Calu3 (cell line): ENCODE data around the gene ROBO2. TPM values are rescaled to one million over a fixed set of nuclear protein-coding genes. Genes with fewer than 3 reads are reported as not detected.

ENCODE experiments used
- BruUV-seq: library from RNA; stranded (reverse); fragments of 400-500 nt; replicated peaks from 2 replicates; lab custom pipeline; 2021; lab: Mats Ljungman, UMichigan
- CTCF ChIA-PET: fragments of 300-600 bp; sonication (Branson Sonifier 250); formaldehyde crosslinking; loops from one replicate; lab custom pipeline; 2022; ENCODE audit warnings: antibody characterized with exemption; lab: Charles Lee
- DNase-seq: peaks from one replicate; pipeline ENCODE4 v3.0.0; 2022
- H3K27ac Mint-ChIP-seq: one replicate; pipeline ENCODE4 v1.8.0; 2022; ENCODE audit warnings: mixed read lengths; ENCODE audit not compliant: unreplicated experiment
- H3K27me3 Mint-ChIP-seq: one replicate; pipeline ENCODE4 v1.8.0; 2022; ENCODE audit warnings: mixed read lengths; ENCODE audit not compliant: unreplicated experiment
- H3K36me3 Mint-ChIP-seq: one replicate; pipeline ENCODE4 v1.8.0; 2022; ENCODE audit warnings: mild to moderate bottlenecking, moderate library complexity, mixed read lengths; ENCODE audit not compliant: insufficient read depth, unreplicated experiment
- H3K4me1 Mint-ChIP-seq: one replicate; pipeline ENCODE4 v1.8.0; 2022; ENCODE audit warnings: mild to moderate bottlenecking, low read depth, mixed read lengths; ENCODE audit not compliant: unreplicated experiment
- H3K4me3 Mint-ChIP-seq: one replicate; pipeline ENCODE4 v1.8.0; 2022; ENCODE audit warnings: mild to moderate bottlenecking, low read depth, moderate library complexity, mixed read lengths; ENCODE audit not compliant: unreplicated experiment
- H3K9me3 Mint-ChIP-seq: one replicate; pipeline ENCODE4 v1.8.0; 2022; ENCODE audit warnings: low read depth, mixed read lengths; ENCODE audit not compliant: unreplicated experiment
- CTCF ChIP-seq: fragments of 200-600 bp; IDR thresholded peaks from one replicate; pipeline ENCODE4 v1.8.0; 2022; ENCODE audit warnings: antibody characterized with exemption; ENCODE audit not compliant: unreplicated experiment
- intact Hi-C: fragments of 100-400 bp; cut with micrococcal nuclease; formaldehyde crosslinking; loops from one replicate; pipeline ENCODE4 v1.10.0; 2022; ENCODE audit not compliant: unreplicated experiment
- total RNA-seq: library from RNA; stranded (reverse); gene quantifications from 2 replicates; pipeline ENCODE4 v1.2.3, GENCODE V29; 2022

The ROBO2 gene
- total RNA-seq, 1 experiment from 2014 or later = not detected

- Mint-ChIP-seq H3K9me3 (no peaks in the 10 kb centered on the region), H3K4me1 (peaks cover 20% of the 10 kb centered on the region), H3K27me3 (no peaks in the 10 kb centered on the region), H3K4me3 (peak overlapping the region; percentile 54), H3K36me3 (no peaks in the 10 kb centered on the region), H3K27ac (peak overlapping the region; percentile 44)
- CTCF ChIA-PET = interaction anchor here (0.6 kb wide), 1 partner anchor 1622 kb away, joined by 3 read pairs; no protein-coding TSS in a partner anchor
- no peak for TF ChIP-seq CTCF
- DNase-seq = peak; percentile 68
- intact Hi-C loops = loop anchor here (10.0 kb wide), 1 partner anchor 276 kb away; no protein-coding TSS in a partner anchor
- no TSS peak for BruUV-seq
Measured at GRCh38 chr3:77539014-77539413, 499.1 kb downstream of the ROBO2 start.

- H3K36me3 Mint-ChIP-seq = no peaks in the 10 kb centered on the region
- peak overlapping the region; percentile 54 for H3K4me3 Mint-ChIP-seq
- no TSS peak for BruUV-seq
- no peaks in the 10 kb centered on the region for H3K27me3 Mint-ChIP-seq
- TF ChIP-seq CTCF = no peak
- no peaks in the 10 kb centered on the region for H3K9me3 Mint-ChIP-seq
- DNase-seq = peak; percentile 8
- CTCF ChIA-PET = interaction anchor here (0.6 kb wide), 1 partner anchor 1143 kb away, joined by 3 read pairs; no protein-coding TSS in a partner anchor
- H3K4me1 Mint-ChIP-seq = peaks cover 20% of the 10 kb centered on the region
- intact Hi-C loops = loop anchor here (10.0 kb wide), 1 partner anchor 275 kb away; no protein-coding TSS in a partner anchor
- peak overlapping the region; percentile 44 for H3K27ac Mint-ChIP-seq
Measured at GRCh38 chr3:77539677-77540076, 499.8 kb downstream of the ROBO2 start.

- Mint-ChIP-seq H3K27me3 (no peaks in the 10 kb centered on the region), H3K4me1 (peaks cover 14% of the 10 kb centered on the region), H3K4me3 (no peak overlapping the region), H3K9me3 (peaks cover 5% of the 10 kb centered on the region), H3K36me3 (no peaks in the 10 kb centered on the region), H3K27ac (no peak overlapping the region)
- no TSS peak for BruUV-seq
- no peak for DNase-seq
- no peak for TF ChIP-seq CTCF
- intact Hi-C loops = no loop called here
- CTCF ChIA-PET = no interaction called here
Measured at GRCh38 chr3:77541203-77541922, 501.5 kb downstream of the ROBO2 start.

- CTCF ChIA-PET = no interaction called here
- intact Hi-C loops = no loop called here
- DNase-seq = no peak
- H3K9me3 Mint-ChIP-seq = peaks cover 5% of the 10 kb centered on the region
- H3K4me3 Mint-ChIP-seq = no peak overlapping the region
- no peaks in the 10 kb centered on the region for H3K27me3 Mint-ChIP-seq
- TF ChIP-seq CTCF = no peak
- no peaks in the 10 kb centered on the region for H3K36me3 Mint-ChIP-seq
- no TSS peak for BruUV-seq
- H3K4me1 Mint-ChIP-seq = no peaks in the 10 kb centered on the region
- no peak overlapping the region for H3K27ac Mint-ChIP-seq
Measured at GRCh38 chr3:77546246-77546645, 506.3 kb downstream of the ROBO2 start.
